IPS DF 6.9 (cell line): ENCODE results near the gene GANAB.
A peak's percentile ranks its signal among the peaks of the same experiment; 100 is the strongest.
"Not testable (repeated sequence)": the region's sequence is repeated elsewhere in the genome, so short reads cannot be mapped to it uniquely, and the experiment has no call there.

ENCODE experiments used
- DNase-seq: peaks from one replicate; pipeline ENCODE4 v3.0.0-alpha.2; 2013; ENCODE audit warnings: low read depth, low spot score
- H3K27ac ChIP-seq: one replicate; pipeline ENCODE4 v1.5.1; 2013; ENCODE audit warnings: low read length, control low read depth
- H3K27me3 ChIP-seq: 2 replicates; pipeline ENCODE4 v1.6.1; 2013; ENCODE audit warnings: mild to moderate bottlenecking, low read length; ENCODE audit not compliant: control insufficient read depth, insufficient read depth
- H3K36me3 ChIP-seq: 2 replicates; pipeline ENCODE4 v1.6.1; 2013; ENCODE audit warnings: low read length; ENCODE audit not compliant: control insufficient read depth, insufficient read depth
- H3K4me1 ChIP-seq: 2 replicates; pipeline ENCODE4 v1.6.1; 2013; ENCODE audit warnings: low read length; ENCODE audit not compliant: control insufficient read depth, insufficient read depth
- H3K4me3 ChIP-seq: 2 replicates; pipeline ENCODE4 v1.5.1; 2013; ENCODE audit warnings: mild to moderate bottlenecking, low read length
- H3K9me3 ChIP-seq: 2 replicates; pipeline ENCODE4 v1.6.1; 2013; ENCODE audit warnings: low read length, inconsistent platforms; ENCODE audit not compliant: control insufficient read depth, insufficient read depth
- WGBS: extraction: QIAGEN DNeasy Blood & Tissue Kit; methylation state at CpG from one replicate; pipeline ENCODE4 v1.1.7; 2013; ENCODE audit warnings: mixed read lengths, missing lambda C conversion rate; ENCODE audit not compliant: insufficient read length, insufficient coverage; 5-methylcytosine and 5-hydroxymethylcytosine counted together

Gene GANAB

GRCh38 chr11:62678433-62678769, 32.0 kb upstream of the GANAB start:
- no peak for DNase-seq
- no peak overlapping the region for H3K27ac ChIP-seq
- H3K4me1 ChIP-seq = no peaks in the 10 kb centered on the region
- no CpG with 5 or more reads among the region's 16 CpGs for WGBS
- no peaks in the 10 kb centered on the region for H3K9me3 ChIP-seq
- no peaks in the 10 kb centered on the region for H3K27me3 ChIP-seq
- H3K36me3 ChIP-seq = peaks cover 4% of the 10 kb centered on the region; the same call in 1 of the 2 replicates
- H3K4me3 ChIP-seq = peak overlapping the region; percentile 94

- H3K27ac ChIP-seq = no peak overlapping the region
- no peak for DNase-seq
- no peaks in the 10 kb centered on the region for H3K9me3 ChIP-seq
- H3K4me3 ChIP-seq = no peak overlapping the region
- no CpG with 5 or more reads among the region's 15 CpGs for WGBS
- H3K4me1 ChIP-seq = no peaks in the 10 kb centered on the region
- H3K27me3 ChIP-seq = no peaks in the 10 kb centered on the region
- H3K36me3 ChIP-seq = peaks cover 4% of the 10 kb centered on the region; the same call in 1 of the 2 replicates
Measured at GRCh38 chr11:62677714-62678113, 31.3 kb upstream of the GANAB start.

- H3K27ac ChIP-seq = no peak overlapping the region
- no peaks in the 10 kb centered on the region for H3K9me3 ChIP-seq
- no peaks in the 10 kb centered on the region for H3K27me3 ChIP-seq
- DNase-seq = no peak
- no peak overlapping the region for H3K4me3 ChIP-seq
- no peaks in the 10 kb centered on the region for H3K4me1 ChIP-seq
- H3K36me3 ChIP-seq = peaks cover 4% of the 10 kb centered on the region; the same call in 1 of the 2 replicates
- WGBS = no CpG with 5 or more reads among the region's 6 CpGs
Measured at GRCh38 chr11:62677156-62677555, 30.7 kb upstream of the GANAB start.

- WGBS = no CpG with 5 or more reads among the region's 6 CpGs
- Histone ChIP-seq H3K4me3 (no peak overlapping the region), H3K4me1 (no peaks in the 10 kb centered on the region), H3K9me3 (no peaks in the 10 kb centered on the region), H3K36me3 (peaks cover 8% of the 10 kb centered on the region), H3K27me3 (no peaks in the 10 kb centered on the region), H3K27ac (no peak overlapping the region)
- DNase-seq = no peak
Measured at GRCh38 chr11:62676698-62677097, 30.3 kb upstream of the GANAB start.

GRCh38 chr11:62675415-62675814, 29.0 kb upstream of the GANAB start:
- not testable (repeated sequence) for H3K36me3 ChIP-seq, H3K27ac ChIP-seq, H3K9me3 ChIP-seq, H3K4me1 ChIP-seq, DNase-seq, H3K27me3 ChIP-seq, H3K4me3 ChIP-seq
- WGBS = no CpG with 5 or more reads among the region's 10 CpGs

- Histone ChIP-seq H3K27ac (no peak overlapping the region), H3K9me3 (no peaks in the 10 kb centered on the region), H3K4me1 (no peaks in the 10 kb centered on the region), H3K27me3 (no peaks in the 10 kb centered on the region), H3K36me3 (peaks cover 8% of the 10 kb centered on the region), H3K4me3 (no peak overlapping the region)
- DNase-seq = no peak
- WGBS = no CpG with 5 or more reads among the region's 2 CpGs
Measured at GRCh38 chr11:62673196-62673525, 26.7 kb upstream of the GANAB start.

GRCh38 chr11:62671608-62672389, 25.4 kb upstream of the GANAB start, which contains the start of the genes LBHD1 and UQCC3:
LBHD1 (minus strand) TSS chr11:62672267; CDS start chr11:62670031, 2,236 bp downstream.
UQCC3 (plus strand) TSS chr11:62671673; CDS start chr11:62671746, 73 bp downstream.
- no peak for DNase-seq
- no CpG with 5 or more reads among the region's 59 CpGs for WGBS
- no peak within 1 kb of the TSS for H3K27ac ChIP-seq
- H3K9me3 ChIP-seq = no peaks in the 10 kb centered on the region
- peak within 1 kb of the TSS; percentile 93 for H3K4me3 ChIP-seq
- H3K4me1 ChIP-seq = no peaks in the 10 kb centered on the region; the same call in 1 of the 2 replicates
- peaks cover 4% of the 10 kb centered on the region for H3K36me3 ChIP-seq
- H3K27me3 ChIP-seq = no peaks in the 10 kb centered on the region

GRCh38 chr11:62671236-62671607, 24.8 kb upstream of the GANAB start:
- H3K4me1 ChIP-seq = peaks cover 2% of the 10 kb centered on the region; the same call in 1 of the 2 replicates
- H3K27ac ChIP-seq = no peak overlapping the region
- peak overlapping the region; percentile 93; the same call in 1 of the 2 replicates for H3K4me3 ChIP-seq
- DNase-seq = no peak
- no peaks in the 10 kb centered on the region for H3K27me3 ChIP-seq
- H3K9me3 ChIP-seq = no peaks in the 10 kb centered on the region
- peaks cover 4% of the 10 kb centered on the region for H3K36me3 ChIP-seq
- no CpG with 5 or more reads among the region's 17 CpGs for WGBS

- no peaks in the 10 kb centered on the region for H3K27me3 ChIP-seq
- H3K4me1 ChIP-seq = peaks cover 2% of the 10 kb centered on the region; the same call in 1 of the 2 replicates
- H3K9me3 ChIP-seq = no peaks in the 10 kb centered on the region
- WGBS = no CpG with 5 or more reads among the region's 4 CpGs
- DNase-seq = no peak
- H3K4me3 ChIP-seq = no peak overlapping the region
- H3K36me3 ChIP-seq = peaks cover 4% of the 10 kb centered on the region
- H3K27ac ChIP-seq = no peak overlapping the region
Measured at GRCh38 chr11:62669420-62670161, 23.2 kb upstream of the GANAB start.

GRCh38 chr11:62667460-62667859, 21.0 kb upstream of the GANAB start:
- Histone ChIP-seq H3K27ac (no peak overlapping the region), H3K27me3 (no peaks in the 10 kb centered on the region), H3K4me3 (no peak overlapping the region), H3K4me1 (peaks cover 2% of the 10 kb centered on the region; the same call in 1 of the 2 replicates), H3K36me3 (peaks cover 8% of the 10 kb centered on the region), H3K9me3 (no peaks in the 10 kb centered on the region)
- no CpG with 5 or more reads among the region's 2 CpGs for whole genome bisulfite sequencing
- DNase-seq = no peak
